ENCODE measurements around the gene SMOC2. TPM values are rescaled to one million over a fixed set of nuclear protein-coding genes. Genes with fewer than 3 reads are reported as not detected.

SMOC2 gene
- total RNA-seq, 2 donors from 2014 or later, result 17.8 to 167 TPM

DNA sequence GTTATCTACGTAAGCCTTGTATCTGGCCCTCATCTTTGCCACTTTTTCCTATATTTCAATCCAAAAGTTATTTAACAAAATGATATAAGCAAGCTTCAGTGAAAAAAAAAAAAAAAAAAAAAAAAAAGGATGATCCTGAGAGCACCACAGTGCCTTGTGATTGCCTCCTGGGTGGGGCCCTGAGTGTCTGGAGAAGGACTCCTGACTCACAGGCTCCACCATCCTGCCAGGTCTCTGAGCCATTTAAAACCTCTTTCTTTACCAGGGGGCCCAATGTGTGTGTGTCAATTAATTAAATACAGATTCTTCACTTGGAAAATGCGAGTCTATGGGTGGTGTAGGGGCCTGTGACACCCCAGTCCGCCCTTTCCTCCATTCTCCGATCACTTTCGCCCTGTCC, 105.2 kb downstream of the SMOC2 start:
- no peaks in the 10 kb centered on the region for H3K27me3 ChIP-seq (replicated peaks; ENCODE audit: insufficient read depth)
- no peaks in the 10 kb centered on the region for H3K9me3 ChIP-seq
- H3K36me3 ChIP-seq, result no peaks in the 10 kb centered on the region
- no peak for TF ChIP-seq POLR2A (IDR thresholded peaks at IDR 0.05)
- TF ChIP-seq, protein P1, sequence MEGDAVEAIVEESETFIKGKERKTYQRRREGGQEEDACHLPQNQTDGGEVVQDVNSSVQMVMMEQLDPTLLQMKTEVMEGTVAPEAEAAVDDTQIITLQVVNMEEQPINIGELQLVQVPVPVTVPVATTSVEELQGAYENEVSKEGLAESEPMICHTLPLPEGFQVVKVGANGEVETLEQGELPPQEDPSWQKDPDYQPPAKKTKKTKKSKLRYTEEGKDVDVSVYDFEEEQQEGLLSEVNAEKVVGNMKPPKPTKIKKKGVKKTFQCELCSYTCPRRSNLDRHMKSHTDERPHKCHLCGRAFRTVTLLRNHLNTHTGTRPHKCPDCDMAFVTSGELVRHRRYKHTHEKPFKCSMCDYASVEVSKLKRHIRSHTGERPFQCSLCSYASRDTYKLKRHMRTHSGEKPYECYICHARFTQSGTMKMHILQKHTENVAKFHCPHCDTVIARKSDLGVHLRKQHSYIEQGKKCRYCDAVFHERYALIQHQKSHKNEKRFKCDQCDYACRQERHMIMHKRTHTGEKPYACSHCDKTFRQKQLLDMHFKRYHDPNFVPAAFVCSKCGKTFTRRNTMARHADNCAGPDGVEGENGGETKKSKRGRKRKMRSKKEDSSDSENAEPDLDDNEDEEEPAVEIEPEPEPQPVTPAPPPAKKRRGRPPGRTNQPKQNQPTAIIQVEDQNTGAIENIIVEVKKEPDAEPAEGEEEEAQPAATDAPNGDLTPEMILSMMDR (IDR thresholded peaks at IDR 0.05), result no peak
- no peak overlapping the region for H3K27ac ChIP-seq
- H3K4me1 ChIP-seq (replicated peaks), result no peaks in the 10 kb centered on the region
- H3K4me3 ChIP-seq, result no peak overlapping the region
- 92% methylated on average over 5 of the region's 5 CpGs for WGBS
- intact Hi-C loops (cut with DNase I), result no loop called here
- no peak for DNase-seq (ENCODE audit: low spot score)

DNA sequence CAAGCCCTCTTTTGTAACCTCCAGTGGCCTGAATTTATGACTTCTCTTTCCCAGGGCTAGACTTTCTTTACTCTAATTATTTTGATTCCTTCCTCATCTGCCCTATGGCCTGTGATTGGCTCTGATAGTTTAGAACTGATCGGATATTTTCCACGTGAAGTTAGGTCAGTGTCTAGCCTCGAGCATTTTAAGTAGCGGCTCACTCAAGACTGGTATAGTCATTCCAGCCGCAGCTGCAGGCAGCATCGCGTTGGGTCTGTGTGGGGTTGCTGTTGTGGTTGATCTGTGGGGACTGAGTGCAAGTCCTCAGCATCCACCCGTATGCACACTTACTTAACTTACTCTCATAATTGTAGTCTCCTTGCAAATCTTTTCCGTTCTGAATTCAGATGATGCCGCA, 105.7 kb downstream of the SMOC2 start:
- H3K36me3 ChIP-seq, result no peaks in the 10 kb centered on the region
- H3K4me1 ChIP-seq (replicated peaks), result no peaks in the 10 kb centered on the region
- no peaks in the 10 kb centered on the region for H3K27me3 ChIP-seq (replicated peaks; ENCODE audit: insufficient read depth)
- H3K27ac ChIP-seq, result no peak overlapping the region
- TF ChIP-seq, protein P1 (IDR thresholded peaks at IDR 0.05), result no peak
- TF ChIP-seq POLR2A (IDR thresholded peaks at IDR 0.05), result no peak
- TF ChIP-seq POLR2AphosphoS5 (IDR thresholded peaks at IDR 0.05), result no peak
- WGBS, result 92% methylated on average over 10 of the region's 10 CpGs
- no peaks in the 10 kb centered on the region for H3K9me3 ChIP-seq
- H3K4me3 ChIP-seq, result no peak overlapping the region
- intact Hi-C loops (cut with DNase I), result no loop called here
- no peak for DNase-seq (ENCODE audit: low spot score)

DNA sequence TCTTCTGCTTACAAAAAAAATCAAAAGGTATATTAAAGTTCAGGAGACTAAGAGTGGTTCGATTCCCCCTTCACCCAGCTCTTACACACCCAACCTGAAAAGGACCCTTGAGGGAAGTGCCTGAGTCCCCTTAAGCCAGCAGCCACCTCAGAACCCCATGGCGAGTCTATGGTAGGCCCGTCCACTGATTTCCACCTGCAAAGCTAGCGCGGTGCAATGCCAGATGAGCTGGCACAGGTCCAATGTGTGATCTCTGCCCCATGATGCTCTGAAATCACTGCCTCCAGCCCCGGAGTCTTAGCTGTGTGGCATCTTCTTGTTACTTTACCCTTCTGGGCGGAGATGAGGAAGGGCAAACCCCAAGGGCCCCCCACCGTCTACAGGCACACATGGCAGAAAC, 109.3 kb downstream of the SMOC2 start:
- H3K36me3 ChIP-seq, result no peaks in the 10 kb centered on the region
- no peak for DNase-seq (ENCODE audit: low spot score)
- H3K9me3 ChIP-seq, result no peaks in the 10 kb centered on the region
- H3K27ac ChIP-seq, result no peak overlapping the region
- H3K27me3 ChIP-seq (replicated peaks; ENCODE audit: insufficient read depth), result no peaks in the 10 kb centered on the region
- 87% methylated on average over 8 of the region's 8 CpGs for WGBS
- H3K4me3 ChIP-seq, result no peak overlapping the region
- no peak for TF ChIP-seq POLR2A (IDR thresholded peaks at IDR 0.05)
- TF ChIP-seq, protein P1 (IDR thresholded peaks at IDR 0.05), result no peak
- TF ChIP-seq POLR2AphosphoS5 (IDR thresholded peaks at IDR 0.05), result no peak
- intact Hi-C loops (cut with DNase I), result no loop called here
- no peaks in the 10 kb centered on the region for H3K4me1 ChIP-seq (replicated peaks)

DNA sequence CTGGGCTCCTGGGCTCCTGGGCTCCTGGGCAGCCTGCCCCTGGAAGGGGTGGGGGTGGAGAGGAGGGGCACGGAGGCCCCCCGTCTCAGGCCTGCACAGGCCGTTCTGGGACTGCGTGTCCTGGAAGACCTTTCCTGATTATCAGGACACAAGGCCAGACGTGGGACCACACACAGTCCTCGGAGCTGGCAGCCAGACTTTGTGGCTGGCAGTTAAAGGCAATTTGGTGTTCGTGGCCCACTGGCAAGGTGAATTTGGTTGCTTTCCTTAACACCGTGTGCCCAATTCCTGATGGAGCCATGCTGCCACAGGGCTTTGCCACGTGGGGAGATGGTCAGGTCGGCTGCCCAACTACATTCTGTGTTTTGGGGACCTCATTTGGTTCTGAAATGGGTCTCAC, 113.5 kb downstream of the SMOC2 start:
- Histone ChIP-seq H3K27me3 (replicated peaks; ENCODE audit: insufficient read depth) (no peaks in the 10 kb centered on the region), H3K4me1 (replicated peaks) (no peaks in the 10 kb centered on the region), H3K4me3 (no peak overlapping the region), H3K9me3 (no peaks in the 10 kb centered on the region), H3K36me3 (no peaks in the 10 kb centered on the region), H3K27ac (no peak overlapping the region)
- TF ChIP-seq POLR2AphosphoS5 (IDR thresholded peaks at IDR 0.05), result no peak
- TF ChIP-seq POLR2A (IDR thresholded peaks at IDR 0.05), result no peak
- TF ChIP-seq, protein P1 (IDR thresholded peaks at IDR 0.05), result no peak
- WGBS, result 52% methylated on average over 10 of the region's 10 CpGs
- intact Hi-C loops (cut with DNase I), result no loop called here
- DNase-seq (ENCODE audit: low spot score), result no peak

DNA sequence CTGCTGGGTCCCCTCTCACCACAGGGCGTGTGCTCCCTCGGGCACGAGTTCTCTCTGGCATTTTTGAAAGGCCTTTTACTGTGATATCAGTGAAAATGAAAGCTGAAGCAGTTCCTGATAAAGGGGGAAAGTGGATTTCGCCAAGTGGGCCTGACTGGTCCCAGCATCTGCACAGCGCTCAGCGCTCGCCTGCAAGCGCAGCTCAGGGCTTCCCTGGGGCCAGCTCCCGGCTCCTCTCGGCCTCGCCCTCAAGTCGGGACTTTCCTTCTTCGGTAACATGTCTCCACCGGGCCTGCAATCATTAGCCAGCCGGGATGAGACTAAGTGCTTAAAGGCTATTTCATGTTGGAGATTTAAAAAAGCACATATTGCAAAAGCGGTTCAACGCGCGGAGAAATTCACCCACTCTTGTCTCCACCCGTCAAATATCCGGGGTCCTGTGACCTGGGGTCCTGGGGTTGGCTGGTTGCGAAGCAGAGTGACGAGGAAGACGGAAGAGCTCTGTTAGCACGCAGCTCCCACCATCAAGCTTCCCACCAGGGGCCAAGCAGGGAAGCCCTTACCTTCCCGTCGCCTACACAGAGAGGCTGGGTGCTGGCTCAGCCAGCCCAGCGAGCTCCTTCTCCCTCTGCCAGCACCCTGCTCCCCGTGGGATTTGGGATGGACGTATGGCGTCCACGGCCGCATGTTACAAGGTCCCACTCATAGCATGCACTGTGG, 114.1 kb downstream of the SMOC2 start:
- no peaks in the 10 kb centered on the region for H3K27me3 ChIP-seq (replicated peaks; ENCODE audit: insufficient read depth)
- intact Hi-C loops (cut with DNase I), result no loop called here
- H3K4me3 ChIP-seq, result no peak overlapping the region
- H3K27ac ChIP-seq, result no peak overlapping the region
- DNase-seq (ENCODE audit: low spot score), result no peak
- H3K36me3 ChIP-seq, result no peaks in the 10 kb centered on the region
- no peaks in the 10 kb centered on the region for H3K4me1 ChIP-seq (replicated peaks)
- TF ChIP-seq, protein P1 (IDR thresholded peaks at IDR 0.05), result no peak
- TF ChIP-seq POLR2AphosphoS5 (IDR thresholded peaks at IDR 0.05), result no peak
- no peak for TF ChIP-seq POLR2A (IDR thresholded peaks at IDR 0.05)
- 90% methylated on average over 33 of the region's 33 CpGs for WGBS
- H3K9me3 ChIP-seq, result no peaks in the 10 kb centered on the region

Measured in prostate gland (tissue), 2 donors.